ENCODE data around the gene HAP1. TPM values are rescaled to one million over a fixed set of nuclear protein-coding genes. Genes with fewer than 3 reads are reported as not detected.

Gene HAP1
- total and polyA plus RNA-seq, 11 donors: 0.07 to 0.35 (median 0.10) TPM; not detected in 6

DNA sequence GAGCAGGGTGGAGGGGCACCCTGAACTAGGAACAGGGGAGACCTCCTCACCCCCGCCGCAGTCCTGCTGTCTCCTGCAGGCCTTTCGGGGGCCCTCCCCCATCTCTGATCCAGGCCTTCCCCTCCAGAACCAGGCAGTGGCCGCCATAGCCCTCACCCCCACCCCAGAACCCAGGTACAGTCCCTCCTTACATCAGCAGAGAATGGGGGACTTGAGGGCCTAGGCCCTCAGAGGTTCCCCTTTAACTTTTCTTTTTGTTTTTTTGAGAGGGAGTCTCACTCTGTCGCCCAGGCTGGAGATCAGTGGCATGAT is 4.3 kb upstream of the HAP1 start:
- Histone ChIP-seq H3K27me3 (peaks cover 24 to 41% (median 37%) of the 10 kb centered on the region in 9 donors), H3K4me3 (no peak overlapping the region), H3K27ac (no peak overlapping the region), H3K4me1 (peaks cover 3 to 23% (median 15%) of the 10 kb centered on the region in 12 donors), H3K36me3 (no peaks in the 10 kb centered on the region), H3K9me3 (no peaks in the 10 kb centered on the region)
- intact Hi-C loops (cut with DNase I): loop anchor here (1.0 to 10.0 kb wide), 7 partner anchors 34 to 216 kb away; no protein-coding TSS in a partner anchor
- ATAC-seq: no peak
- TF ChIP-seq, protein P1, sequence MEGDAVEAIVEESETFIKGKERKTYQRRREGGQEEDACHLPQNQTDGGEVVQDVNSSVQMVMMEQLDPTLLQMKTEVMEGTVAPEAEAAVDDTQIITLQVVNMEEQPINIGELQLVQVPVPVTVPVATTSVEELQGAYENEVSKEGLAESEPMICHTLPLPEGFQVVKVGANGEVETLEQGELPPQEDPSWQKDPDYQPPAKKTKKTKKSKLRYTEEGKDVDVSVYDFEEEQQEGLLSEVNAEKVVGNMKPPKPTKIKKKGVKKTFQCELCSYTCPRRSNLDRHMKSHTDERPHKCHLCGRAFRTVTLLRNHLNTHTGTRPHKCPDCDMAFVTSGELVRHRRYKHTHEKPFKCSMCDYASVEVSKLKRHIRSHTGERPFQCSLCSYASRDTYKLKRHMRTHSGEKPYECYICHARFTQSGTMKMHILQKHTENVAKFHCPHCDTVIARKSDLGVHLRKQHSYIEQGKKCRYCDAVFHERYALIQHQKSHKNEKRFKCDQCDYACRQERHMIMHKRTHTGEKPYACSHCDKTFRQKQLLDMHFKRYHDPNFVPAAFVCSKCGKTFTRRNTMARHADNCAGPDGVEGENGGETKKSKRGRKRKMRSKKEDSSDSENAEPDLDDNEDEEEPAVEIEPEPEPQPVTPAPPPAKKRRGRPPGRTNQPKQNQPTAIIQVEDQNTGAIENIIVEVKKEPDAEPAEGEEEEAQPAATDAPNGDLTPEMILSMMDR (IDR thresholded peaks at IDR 0.05): no peak
- no peak for TF ChIP-seq POLR2A (IDR thresholded peaks at IDR 0.05)
- DNase-seq: no peak
- 90 to 97% (median 93%) methylated on average over 5 of the region's 5 CpGs for WGBS, 4 donors

DNA sequence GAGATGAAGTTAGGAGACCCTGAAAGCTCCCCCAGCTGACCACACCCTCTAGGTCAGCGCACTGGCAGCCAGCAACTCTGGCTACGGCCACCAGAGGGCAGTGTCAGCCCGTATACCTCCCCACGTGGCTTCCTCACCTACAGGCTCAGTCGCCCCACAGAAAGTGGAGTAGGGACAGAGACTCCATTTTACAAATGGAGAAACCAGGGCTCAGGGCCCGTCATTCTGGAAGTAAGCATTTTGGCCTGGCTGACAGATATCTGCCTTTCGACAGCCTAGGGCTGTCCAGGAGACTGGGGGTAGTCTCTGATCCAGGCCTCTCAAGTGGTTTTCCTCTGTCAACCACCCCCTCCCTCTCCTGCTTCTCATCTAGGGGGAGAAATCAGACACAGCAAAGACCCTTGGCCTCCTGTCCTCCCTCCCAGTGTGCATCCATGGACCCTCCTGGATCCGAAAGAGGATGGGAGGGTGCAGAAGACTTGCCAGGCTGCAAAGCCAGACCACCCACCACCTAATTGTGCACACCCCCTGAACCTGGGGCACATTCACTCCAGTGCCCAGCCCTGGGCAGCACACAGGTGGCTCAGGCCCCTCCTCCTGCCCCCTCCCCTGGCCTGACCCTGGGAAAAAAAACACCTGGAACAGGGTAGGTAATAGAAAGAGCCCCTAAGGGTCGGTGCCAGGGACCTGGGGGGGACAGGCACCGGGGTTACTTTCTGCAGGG is 3.8 kb upstream of the HAP1 start:
- TF ChIP-seq, protein P1 (IDR thresholded peaks at IDR 0.05): peak; percentile 97 to 100 (median 98)
- TF ChIP-seq POLR2A (IDR thresholded peaks at IDR 0.05): no peak
- Histone ChIP-seq H3K36me3 (no peaks in the 10 kb centered on the region), H3K9me3 (no peaks in the 10 kb centered on the region), H3K27me3 (peaks cover 28 to 47% (median 43%) of the 10 kb centered on the region in 9 donors), H3K27ac (no peak overlapping the region), H3K4me1 (peaks cover 3 to 25% (median 16%) of the 10 kb centered on the region in 12 donors), H3K4me3 (no peak overlapping the region)
- intact Hi-C loops (cut with DNase I): loop anchor here in 9 of 10 donors (1.0 to 10.0 kb wide), 7 partner anchors 34 to 217 kb away; no protein-coding TSS in a partner anchor
- 31 to 33% (median 33%) methylated on average over 9 to 10 of the region's 10 CpGs for WGBS, 4 donors
- DNase-seq: peak; percentile 75 to 88 (median 76)
- ATAC-seq: peak; percentile 70 to 91 (median 88)

DNA sequence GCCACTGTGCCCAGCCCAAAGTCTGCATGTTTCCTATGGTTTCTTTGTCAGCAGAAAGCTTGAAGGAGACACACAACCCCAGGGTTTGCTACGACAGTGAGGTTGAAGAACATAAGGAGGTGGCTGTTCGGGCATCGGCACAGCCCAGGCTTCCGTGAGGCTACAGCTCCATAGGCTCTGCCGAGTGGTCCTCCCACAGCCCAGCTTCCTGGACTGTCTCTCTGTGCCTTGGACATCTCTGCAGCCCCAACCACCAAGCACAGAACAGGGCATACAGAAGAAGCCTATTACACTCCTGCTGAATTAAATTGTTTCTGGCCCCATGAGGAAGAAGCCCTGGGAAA is 3.2 kb upstream of the HAP1 start:
- peaks cover 29 to 51% (median 48%) of the 10 kb centered on the region in 9 donors for H3K27me3 ChIP-seq
- DNase-seq (no peak), ATAC-seq (peak in 3 of 4 donors; percentile 3 to 4 (median 3))
- no peaks in the 10 kb centered on the region for H3K9me3 ChIP-seq
- H3K27ac ChIP-seq: no peak overlapping the region
- no peaks in the 10 kb centered on the region for H3K36me3 ChIP-seq
- H3K4me1 ChIP-seq: peaks cover 3 to 25% (median 16%) of the 10 kb centered on the region in 12 donors
- H3K4me3 ChIP-seq: no peak overlapping the region
- no peak for TF ChIP-seq POLR2A (IDR thresholded peaks at IDR 0.05)
- TF ChIP-seq, protein P1 (IDR thresholded peaks at IDR 0.05): no peak
- intact Hi-C loops (cut with DNase I): loop anchor here in 9 of 10 donors (1.0 to 10.0 kb wide), 7 partner anchors 35 to 217 kb away; no protein-coding TSS in a partner anchor
- WGBS, 4 donors: 18 to 39% (median 33%) methylated on average over 5 of the region's 5 CpGs

DNA sequence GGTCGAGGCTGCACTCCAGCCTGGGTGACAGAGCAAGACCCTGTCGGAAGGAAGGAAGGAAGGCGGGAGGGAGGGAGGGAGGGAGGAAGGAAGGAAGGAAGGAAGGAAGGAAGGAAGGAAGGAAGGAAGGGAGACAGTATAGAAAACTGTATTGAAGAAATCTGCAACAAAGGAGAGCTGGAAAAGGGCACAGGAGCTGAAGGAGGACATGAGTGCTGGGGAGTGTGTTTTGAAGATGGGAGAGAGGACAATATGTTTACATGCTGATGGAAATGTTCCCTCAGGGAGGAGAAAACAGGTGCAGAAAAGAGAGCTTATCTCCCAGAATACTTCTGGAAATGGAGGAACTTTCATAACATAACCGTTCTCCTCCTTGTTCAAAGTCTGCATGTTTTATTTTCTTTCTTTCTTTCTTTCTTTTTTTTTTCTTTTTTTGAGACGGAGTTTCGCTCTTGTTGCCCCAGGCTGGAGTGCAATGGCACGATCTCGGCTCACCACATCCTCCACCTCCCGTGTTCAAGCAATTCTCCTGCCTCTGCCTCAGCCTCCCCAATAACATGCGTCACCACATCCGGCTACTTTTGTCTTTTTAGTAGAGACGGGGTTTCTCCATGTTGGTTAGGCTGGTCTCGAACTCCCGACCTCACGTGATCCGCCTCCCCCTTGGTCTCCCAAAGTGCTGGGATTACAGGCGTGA is 2.7 kb upstream of the HAP1 start:
- H3K4me1 ChIP-seq: peaks cover 3 to 25% (median 16%) of the 10 kb centered on the region in 12 donors
- 62 to 71% (median 69%) methylated on average over 17 of the region's 17 CpGs for WGBS, 4 donors
- no peaks in the 10 kb centered on the region for H3K9me3 ChIP-seq
- no peaks in the 10 kb centered on the region for H3K36me3 ChIP-seq
- H3K27ac ChIP-seq: no peak overlapping the region
- ATAC-seq (no peak), DNase-seq (no peak)
- intact Hi-C loops (cut with DNase I): loop anchor here in 3 of 10 donors (5.0 to 10.0 kb wide), 4 partner anchors 35 to 218 kb away; no protein-coding TSS in a partner anchor
- peaks cover 29 to 57% (median 53%) of the 10 kb centered on the region in 9 donors for H3K27me3 ChIP-seq
- TF ChIP-seq, protein P1 (IDR thresholded peaks at IDR 0.05): no peak
- no peak for TF ChIP-seq POLR2A (IDR thresholded peaks at IDR 0.05)
- H3K4me3 ChIP-seq: no peak overlapping the region

Data from heart left ventricle (tissue), 16 donors.